A673 (cell line): ENCODE results near the gene RECQL5.

Experiments
- CTCF ChIP-seq: fragments of 300-800, 200-600 bp; sonication (generic); conservative IDR thresholded peaks from 2 replicates; pipeline ENCODE4 v1.5.1; 2017; ENCODE audit warnings: low read depth, mild to moderate bottlenecking, antibody characterized with exemption, low read length, moderate library complexity, mixed read lengths
- EZH2 ChIP-seq: fragments of 200-600 bp; sonication (generic); IDR thresholded peaks from 2 replicates; pipeline ENCODE4 v1.6.1; 2017; ENCODE audit warnings: borderline replicate concordance, low read depth, mild to moderate bottlenecking, mixed read lengths, antibody characterized with exemption, low read length; ENCODE audit not compliant: poor library complexity, severe bottlenecking

DNA sequence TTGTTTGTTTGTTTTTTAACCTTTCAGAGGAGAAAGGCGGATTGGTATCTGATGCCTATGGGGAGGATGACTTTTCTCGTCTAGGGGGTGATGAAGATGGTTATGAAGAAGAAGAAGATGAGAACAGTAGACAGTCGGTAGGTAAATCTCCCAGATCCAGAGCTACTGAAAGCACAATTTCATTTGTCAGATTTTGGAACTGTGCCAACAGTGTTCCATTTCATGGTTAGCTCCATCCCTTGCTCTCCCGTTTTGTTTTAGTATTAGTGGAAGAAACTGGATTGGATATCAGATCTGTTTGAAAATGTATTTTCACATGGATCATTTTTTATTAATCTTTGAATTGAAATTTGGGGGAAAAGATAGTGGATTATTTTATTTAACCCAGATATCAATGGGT, 1.5 kb upstream of the RECQL5 start:
- TF ChIP-seq CTCF (no peak), EZH2 (no peak)
